ENCODE data around the gene UIMC1. TPM values are rescaled to one million over a fixed set of nuclear protein-coding genes. Genes with fewer than 3 reads are reported as not detected.

The UIMC1 gene
- total and polyA plus RNA-seq, 2 of the 4 experiments (the other 2 are of a cell fraction): 19.5 to 27.6 TPM

GRCh38 chr5:176891331-176891958 lies 115.1 kb downstream of the UIMC1 start:
- no peak overlapping the region for H2BK20ac ChIP-seq (ENCODE audit: low read depth, low read length)
- no peak overlapping the region for H3K4me3 ChIP-seq (ENCODE audit: insufficient read depth, low read depth, low read length)
- H2AK5ac ChIP-seq (ENCODE audit: low read depth, low read length): no peak overlapping the region
- ATAC-seq (ENCODE audit: low read depth): no peak
- no peaks in the 10 kb centered on the region for H3K9me1 ChIP-seq (ENCODE audit: insufficient read depth, low read length)
- H4K20me1 ChIP-seq (ENCODE audit: insufficient read depth, low read length): no peaks in the 10 kb centered on the region; the same call in 1 of the 2 replicates
- intact Hi-C loops (cut with micrococcal nuclease) (no loop called here), dilution Hi-C loops (cut with HindIII; ENCODE audit: low sequenced_read_pairs, unreplicated experiment) (no loop called here), in situ Hi-C loops (cut with MboI; ENCODE audit: low sequenced_read_pairs) (no loop called here)
- H3K9me3 ChIP-seq (ENCODE audit: control insufficient read depth, insufficient read depth, low read length): no peaks in the 10 kb centered on the region
- no peaks in the 10 kb centered on the region for H3K4me1 ChIP-seq (ENCODE audit: control insufficient read depth, insufficient read depth, low read length)
- H3K9ac ChIP-seq (ENCODE audit: low read depth, low read length): no peak overlapping the region
- H3K23ac ChIP-seq (ENCODE audit: low read depth, low read length): no peak overlapping the region
- H3K27ac ChIP-seq (ENCODE audit: insufficient read depth, low read length): no peak overlapping the region
- 72% methylated on average over 6 of the region's 9 CpGs; no CpG with 5 or more reads in 1 of the 2 experiments for WGBS, 2 experiments (ENCODE audit: extremely low coverage in 2 of 2, insufficient read length in 1 of 2)
- H4K8ac ChIP-seq (ENCODE audit: low read depth in 2 of 2, low read length in 2 of 2): no peak overlapping the region
- no peak overlapping the region for H3K18ac ChIP-seq (ENCODE audit: low read depth, low read length)
- H3K36me3 ChIP-seq (ENCODE audit: control insufficient read depth, insufficient read depth, low read length): no peaks in the 10 kb centered on the region
- POLR2A ChIA-PET (ENCODE audit: unreplicated experiment): no interaction called here
- H4K5ac ChIP-seq (ENCODE audit: low read depth, low read length): no peak overlapping the region
- no peak overlapping the region for H2BK120ac ChIP-seq (ENCODE audit: low read depth, low read length)
- no peak overlapping the region for H3K4ac ChIP-seq (ENCODE audit: low read depth, low read length)
- H3K56ac ChIP-seq (ENCODE audit: extremely low read depth, insufficient read depth, low read length): no peak overlapping the region
- H2BK5ac ChIP-seq (ENCODE audit: low read depth, low read length, poor library complexity, severe bottlenecking): no peak overlapping the region
- DNase-seq: no peak
- no peak overlapping the region for H2AFZ ChIP-seq (replicated peaks; ENCODE audit: low read length, poor library complexity)
- no TSS peak for BruUV-seq (replicated peaks)
- no peak overlapping the region for H4K91ac ChIP-seq (ENCODE audit: insufficient read depth, low read depth, low read length)
- no peak overlapping the region for H2BK15ac ChIP-seq (ENCODE audit: low read depth, low read length)
- no peak overlapping the region for H2AK9ac ChIP-seq (replicated peaks; ENCODE audit: low read depth, low read length, poor library complexity)
- H3K79me1 ChIP-seq (ENCODE audit: low read depth in 1 of 2, low read length in 2 of 2): no peaks in the 10 kb centered on the region
- H3K14ac ChIP-seq (replicated peaks; ENCODE audit: low read depth, low read length): no peak overlapping the region
- H3K27me3 ChIP-seq (ENCODE audit: control insufficient read depth, insufficient read depth, low read length): peaks cover 45% of the 10 kb centered on the region
- CTCF ChIA-PET: no interaction called here
- no peak overlapping the region for H3K4me2 ChIP-seq (ENCODE audit: low read depth, low read length)
- TF ChIP-seq FOS (IDR thresholded peaks at IDR 0.05; ENCODE audit: low read depth, low read length) (no peak), POLR2A (IDR thresholded peaks at IDR 0.05; ENCODE audit: low read depth, low read length) (no peak), BHLHE40 (IDR thresholded peaks at IDR 0.05; ENCODE audit: low read depth, low read length) (no peak), RCOR1 (IDR thresholded peaks at IDR 0.05; ENCODE audit: insufficient replicate concordance, low read length) (no peak), RAD21 (IDR thresholded peaks at IDR 0.05; ENCODE audit: low read length) (no peak), USF2 (IDR thresholded peaks at IDR 0.05; ENCODE audit: low read depth, low read length) (no peak), CEBPB (IDR thresholded peaks at IDR 0.05; ENCODE audit: low read depth, low read length) (no peak), MXI1 (IDR thresholded peaks at IDR 0.05; ENCODE audit: borderline replicate concordance, low read depth, low read length) (no peak), RFX5 (IDR thresholded peaks at IDR 0.05; ENCODE audit: low read depth, low read length) (no peak), SMC3 (IDR thresholded peaks at IDR 0.05; ENCODE audit: low read depth, low read length) (no peak), MAFK (IDR thresholded peaks at IDR 0.05; ENCODE audit: low read depth, low read length) (no peak), MAZ (IDR thresholded peaks at IDR 0.05; ENCODE audit: borderline replicate concordance, low read depth, low read length) (no peak)
- TF ChIP-seq, protein P1, sequence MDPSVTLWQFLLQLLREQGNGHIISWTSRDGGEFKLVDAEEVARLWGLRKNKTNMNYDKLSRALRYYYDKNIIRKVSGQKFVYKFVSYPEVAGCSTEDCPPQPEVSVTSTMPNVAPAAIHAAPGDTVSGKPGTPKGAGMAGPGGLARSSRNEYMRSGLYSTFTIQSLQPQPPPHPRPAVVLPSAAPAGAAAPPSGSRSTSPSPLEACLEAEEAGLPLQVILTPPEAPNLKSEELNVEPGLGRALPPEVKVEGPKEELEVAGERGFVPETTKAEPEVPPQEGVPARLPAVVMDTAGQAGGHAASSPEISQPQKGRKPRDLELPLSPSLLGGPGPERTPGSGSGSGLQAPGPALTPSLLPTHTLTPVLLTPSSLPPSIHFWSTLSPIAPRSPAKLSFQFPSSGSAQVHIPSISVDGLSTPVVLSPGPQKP (IDR thresholded peaks at IDR 0.05; ENCODE audit: borderline replicate concordance, low read depth, low read length): no peak

Data from IMR-90 (cell line).